Testis (tissue), 3 donors: ENCODE data around the gene HHIPL1. TPM values are rescaled to one million over a fixed set of nuclear protein-coding genes. Genes with fewer than 3 reads are reported as not detected.

Experiments
- DNase-seq: peaks from one replicate; pipeline ENCODE4 v3.0.0-alpha.2; 2019
- H3K27ac ChIP-seq, 2 donors: fragments of 200-600 bp; sonication (generic); one replicate each; pipeline ENCODE4 v1.5.1; 2019
- H3K27me3 ChIP-seq: fragments of 200-600 bp; sonication (generic); one replicate; pipeline ENCODE4 v1.5.1; 2019
- H3K36me3 ChIP-seq: fragments of 200-600 bp; sonication (generic); one replicate; pipeline ENCODE4 v1.5.1; 2017; ENCODE audit warnings: low read depth; ENCODE audit errors: missing control alignments
- H3K4me1 ChIP-seq: fragments of 200-600 bp; sonication (generic); one replicate; pipeline ENCODE4 v1.5.1; 2019
- H3K4me3 ChIP-seq, 2 donors: fragments of 200-600 bp; sonication (generic); one replicate each; pipeline ENCODE4 v1.5.1; 2017 to 2019
- H3K9me3 ChIP-seq: fragments of 200-600 bp; sonication (generic); one replicate; pipeline ENCODE4 v1.5.1; 2017
- CTCF ChIP-seq, 3 experiments: fragments of 450-650 bp in 2 of 3; fragments of 200-600 bp in 1 of 3; sonication (generic) in 1 of 3; IDR thresholded peaks; one replicate each; pipeline ENCODE4 v1.5.1; 2016 to 2019; ENCODE audit warnings: antibody characterized with exemption in 3 of 3, mild to moderate bottlenecking in 2 of 3, moderate library complexity in 1 of 3
- POLR2A ChIP-seq: fragments of 450-650 bp; IDR thresholded peaks from one replicate; pipeline ENCODE4 v1.6.1; 2017; ENCODE audit warnings: antibody characterized with exemption, mild to moderate bottlenecking, moderate library complexity
- WGBS, 2 donors: methylation state at CpG; one replicate each; pipeline ENCODE4 v1.1.5; 2018; 5-methylcytosine and 5-hydroxymethylcytosine counted together
- intact Hi-C: fragments of 100-400 bp; cut with DNase I; formaldehyde crosslinking; loops from one replicate; pipeline ENCODE4 v1.15.1; 2023; ENCODE audit warnings: low total_unique reads
- polyA plus RNA-seq: library from polyadenylated mRNA; stranded (reverse); fragments of 350-450 nt; fragmentation: Illumina TruSeq; extraction: RNeasy Lipid Tissue Mini Kit (QIAGEN cat#74804); gene quantifications from one replicate; pipeline ENCODE4 v1.2.3, GENCODE V29; 2014; ENCODE audit warnings: low read depth, low replicate concordance; ENCODE audit not compliant: insufficient read depth
- total RNA-seq, 2 donors: library from RNA; depleted of rRNA; stranded (reverse); fragments of >200 nt; gene quantifications; one replicate each; pipeline ENCODE4 v1.2.3, GENCODE V29; 2016

The HHIPL1 gene
- total and polyA plus RNA-seq, 3 donors from 2014 or later = 1.0 to 3.9 (median 2.7) TPM

GRCh38 chr14:99668307-99669295 lies 23.7 kb downstream of the HHIPL1 start:
- DNase-seq = no peak
- 92% methylated on average over 25 to 27 of the region's 27 CpGs for WGBS, 2 donors
- H3K27me3 ChIP-seq = no peaks in the 10 kb centered on the region
- no peaks in the 10 kb centered on the region for H3K4me1 ChIP-seq
- no peak overlapping the region for H3K4me3 ChIP-seq
- no peaks in the 10 kb centered on the region for H3K9me3 ChIP-seq
- H3K27ac ChIP-seq = no peak overlapping the region
- H3K36me3 ChIP-seq = no peaks in the 10 kb centered on the region
- no peak for TF ChIP-seq CTCF (IDR thresholded peaks at IDR 0.05)
- no peak for TF ChIP-seq POLR2A
- intact Hi-C loops = no loop called here

DNA sequence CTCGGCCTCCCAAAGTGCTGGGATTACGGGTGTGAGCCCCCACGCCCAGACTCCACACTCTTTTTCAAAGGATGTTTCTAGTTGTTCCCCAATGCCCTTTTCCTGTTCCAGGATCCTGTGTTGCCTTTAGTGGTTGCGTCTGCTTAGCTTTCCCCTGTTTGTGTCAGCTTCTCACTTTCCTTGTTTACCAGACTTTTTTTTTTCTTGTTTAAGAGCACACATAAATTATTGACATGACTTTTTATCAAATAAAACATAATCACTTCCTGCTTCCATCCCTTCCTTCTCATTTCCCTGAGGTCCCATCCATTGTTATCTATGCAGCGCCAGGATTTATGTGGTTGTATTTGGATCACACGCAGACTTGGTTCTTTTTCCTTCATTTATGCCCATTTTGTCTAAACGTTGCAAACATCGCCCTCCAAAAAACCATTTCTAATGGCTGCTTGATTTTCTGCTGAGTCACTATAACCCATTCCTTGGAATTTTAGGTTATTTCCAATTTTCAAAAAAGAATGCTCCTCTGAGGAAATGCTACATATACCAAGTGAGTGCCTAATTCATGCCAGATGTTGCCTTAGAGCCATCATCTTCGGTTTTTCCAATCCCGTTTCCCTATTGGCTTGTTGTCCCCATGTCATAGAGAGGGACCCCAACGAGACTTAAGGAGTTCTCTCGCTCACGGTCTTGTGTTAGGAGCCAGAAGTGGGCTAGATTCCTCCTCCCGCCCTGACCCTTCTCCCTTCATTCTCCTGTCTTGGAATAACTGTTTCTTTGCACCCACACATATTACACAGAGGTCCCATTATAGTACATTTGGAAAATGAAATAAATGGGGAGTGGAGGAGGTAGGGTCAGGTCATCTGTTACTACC lies 25.7 kb downstream of the HHIPL1 start:
- H3K36me3 ChIP-seq = no peaks in the 10 kb centered on the region
- H3K27ac ChIP-seq = no peak overlapping the region
- H3K9me3 ChIP-seq = no peaks in the 10 kb centered on the region
- WGBS, 2 donors = 84 to 87% methylated on average over 14 of the region's 14 CpGs
- no peaks in the 10 kb centered on the region for H3K27me3 ChIP-seq
- H3K4me3 ChIP-seq = no peak overlapping the region
- TF ChIP-seq CTCF (IDR thresholded peaks at IDR 0.05) = no peak
- TF ChIP-seq POLR2A = no peak
- intact Hi-C loops = no loop called here
- no peaks in the 10 kb centered on the region for H3K4me1 ChIP-seq
- no peak for DNase-seq

DNA sequence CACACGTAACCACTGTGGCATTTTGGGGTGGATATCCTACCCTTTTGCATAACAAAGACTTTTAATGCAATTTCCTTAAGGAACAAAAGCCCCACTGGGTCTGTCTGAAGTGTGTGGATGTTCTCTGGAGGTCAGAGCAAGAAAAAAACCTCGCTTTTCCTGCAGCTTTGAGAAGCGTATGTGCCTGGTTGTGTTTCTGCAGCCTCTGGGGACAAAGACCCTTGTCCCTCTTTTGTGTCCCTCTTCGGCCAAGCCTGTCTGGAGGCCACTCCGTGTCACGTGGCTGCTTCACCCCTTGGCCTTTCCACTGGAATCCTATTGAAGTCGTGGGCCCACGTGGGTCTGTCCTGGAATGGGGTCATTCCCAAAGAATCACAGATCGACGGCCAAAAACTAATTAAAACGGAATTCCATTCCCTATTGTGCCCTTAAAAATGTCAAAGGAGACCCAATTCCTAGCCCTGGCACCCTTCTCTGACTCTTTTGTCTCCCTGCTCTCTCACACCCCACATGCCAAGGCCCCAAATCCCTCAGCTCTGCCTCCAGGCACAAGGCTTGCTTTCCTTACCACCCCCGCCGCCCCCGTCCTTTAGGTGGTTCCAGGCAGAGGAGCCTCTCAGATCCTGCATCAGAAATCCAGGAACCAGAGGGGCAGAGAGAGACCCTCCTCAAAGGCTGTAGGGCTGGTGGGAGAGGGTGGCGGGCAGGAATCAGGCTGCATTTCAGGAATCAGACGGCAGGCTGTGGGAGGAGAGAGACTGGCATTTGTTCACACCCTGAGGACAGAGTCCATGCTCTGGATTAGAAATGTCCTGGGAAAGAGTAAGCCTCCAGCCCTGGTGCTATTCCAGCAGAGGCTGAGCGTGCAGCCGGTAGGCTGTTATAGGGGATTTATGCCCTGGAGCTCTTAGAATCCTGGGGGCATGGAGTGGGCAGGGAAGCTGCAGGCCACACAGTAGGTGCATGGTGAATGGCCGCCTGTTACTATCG lies 26.6 kb downstream of the HHIPL1 start:
- Histone ChIP-seq H3K4me3 (no peak overlapping the region), H3K27me3 (no peaks in the 10 kb centered on the region), H3K36me3 (no peaks in the 10 kb centered on the region), H3K4me1 (no peaks in the 10 kb centered on the region), H3K9me3 (no peaks in the 10 kb centered on the region), H3K27ac (no peak overlapping the region)
- intact Hi-C loops = no loop called here
- no peak for DNase-seq
- no peak for TF ChIP-seq POLR2A
- TF ChIP-seq CTCF (IDR thresholded peaks at IDR 0.05) = no peak
- 66 to 85% methylated on average over 13 to 20 of the region's 20 CpGs for WGBS, 2 donors

- no peaks in the 10 kb centered on the region for H3K36me3 ChIP-seq
- H3K4me1 ChIP-seq = no peaks in the 10 kb centered on the region
- H3K27ac ChIP-seq = no peak overlapping the region
- no peaks in the 10 kb centered on the region for H3K27me3 ChIP-seq
- H3K9me3 ChIP-seq = no peaks in the 10 kb centered on the region
- DNase-seq = no peak
- H3K4me3 ChIP-seq = no peak overlapping the region
- intact Hi-C loops = no loop called here
- TF ChIP-seq POLR2A (no peak), CTCF (IDR thresholded peaks at IDR 0.05) (no peak)
- WGBS, 2 donors = 89% methylated on average over 11 of the region's 11 CpGs
Measured at GRCh38 chr14:99672506-99673304, 27.8 kb downstream of the HHIPL1 start.
